Ovary (tissue), 3 donors: ENCODE results near the gene CAPRIN1.

ENCODE experiments used
- CTCF ChIP-seq, 3 donors: fragments of 450-650 bp in 2 of 3; fragments of 200-600 bp in 1 of 3; IDR thresholded peaks; one replicate each; pipeline versions ENCODE4 v1.5.1 to v1.8.0; 2016 to 2022; ENCODE audit warnings: antibody characterized with exemption in 3 of 3, mild to moderate bottlenecking in 1 of 3
- POLR2A ChIP-seq: fragments of 450-650 bp; IDR thresholded peaks from one replicate; pipeline ENCODE4 v1.6.1; 2017; ENCODE audit warnings: antibody characterized with exemption, mild to moderate bottlenecking, moderate library complexity
- donor health status: DM: no; HTN: no; CAD: no.

- TF ChIP-seq CTCF (IDR thresholded peaks at IDR 0.05) (no peak), POLR2A (no peak)
Measured at GRCh38 chr11:34072832-34073231, 21.3 kb downstream of the CAPRIN1 start.
